HG03521 (cell line): Measurements from ENCODE around the gene NTRK2.

Experiments used
- ATAC-seq: cut with Tn5 transposase; IDR thresholded peaks from one replicate; pipeline ENCODE4 v1.9.1; 2021; ENCODE audit warnings: mild to moderate bottlenecking, moderate library complexity; ENCODE audit not compliant: unreplicated experiment

NTRK2 gene

DNA sequence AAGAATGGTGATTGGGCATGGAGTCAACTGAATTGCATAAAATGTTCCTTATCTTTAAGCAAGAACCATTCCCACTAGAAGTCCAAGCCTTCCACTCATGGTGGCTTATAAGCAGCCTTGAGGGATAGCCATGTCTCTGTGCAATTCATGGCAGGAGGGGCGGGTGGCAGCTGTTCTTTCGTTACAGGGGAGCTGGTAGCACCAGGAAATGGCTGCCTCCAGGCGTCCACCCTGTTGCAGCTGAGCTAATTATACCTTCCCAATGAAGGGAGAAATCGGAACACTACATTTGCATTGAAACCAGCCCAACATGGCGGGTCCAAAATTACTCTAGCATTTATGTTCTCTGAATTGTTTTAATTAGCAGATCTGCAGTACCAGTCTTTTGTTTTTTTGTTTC is 289.8 kb downstream of the NTRK2 start:
- ATAC-seq = no peak

- no peak for ATAC-seq
These were observed 297.6 kb downstream of the NTRK2 start for GRCh38 chr9:84966876-84967830.

DNA sequence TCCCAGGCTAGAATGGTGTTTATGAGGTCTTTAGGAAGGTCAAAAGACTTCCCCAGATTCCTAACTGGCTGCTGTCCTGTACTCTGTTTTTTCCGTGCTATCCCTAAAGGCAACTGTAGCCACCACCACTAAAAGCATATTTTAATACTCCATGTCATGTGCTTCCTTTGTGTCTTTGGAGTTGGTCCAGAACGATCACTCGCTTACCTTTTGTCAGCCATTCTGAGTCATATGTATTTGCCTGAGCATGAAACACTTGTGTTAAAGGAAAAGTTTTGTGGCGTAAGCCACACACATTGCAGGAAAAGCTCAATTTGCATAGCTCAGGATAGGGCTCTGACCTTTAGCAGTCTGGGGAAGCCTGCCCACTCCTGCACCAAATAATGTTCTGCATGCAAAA is 299.6 kb downstream of the NTRK2 start:
- no peak for ATAC-seq

- ATAC-seq = no peak
These were observed 300.2 kb downstream of the NTRK2 start for GRCh38 chr9:84969736-84970135.

DNA sequence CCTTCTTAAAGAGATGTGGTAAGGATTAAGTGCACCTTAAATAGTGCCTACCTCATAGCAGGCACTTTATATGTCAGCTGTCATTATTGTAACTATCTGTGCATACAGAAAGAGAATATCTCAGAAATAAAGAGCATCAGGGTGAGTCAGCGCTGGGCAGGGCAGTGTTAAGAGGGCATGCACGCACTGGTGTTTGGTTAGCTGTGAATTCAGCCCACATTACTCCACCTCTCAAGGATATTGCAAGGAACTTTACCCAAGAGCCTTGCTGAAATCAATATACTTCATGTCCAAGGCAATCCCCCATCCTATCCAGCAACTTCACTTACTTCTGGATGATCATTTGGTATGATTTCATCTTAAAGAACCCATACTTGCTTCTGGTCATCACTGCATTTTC is 300.9 kb downstream of the NTRK2 start:
- no peak for ATAC-seq

GRCh38 chr9:84971571-84971970 is 302.0 kb downstream of the NTRK2 start:
- no peak for ATAC-seq

GRCh38 chr9:84974258-84974657 is 304.7 kb downstream of the NTRK2 start:
- ATAC-seq = no peak

GRCh38 chr9:84974855-84975254 is 305.3 kb downstream of the NTRK2 start:
- no peak for ATAC-seq

- no peak for ATAC-seq
These were observed 306.4 kb downstream of the NTRK2 start for GRCh38 chr9:84975926-84976325.

DNA sequence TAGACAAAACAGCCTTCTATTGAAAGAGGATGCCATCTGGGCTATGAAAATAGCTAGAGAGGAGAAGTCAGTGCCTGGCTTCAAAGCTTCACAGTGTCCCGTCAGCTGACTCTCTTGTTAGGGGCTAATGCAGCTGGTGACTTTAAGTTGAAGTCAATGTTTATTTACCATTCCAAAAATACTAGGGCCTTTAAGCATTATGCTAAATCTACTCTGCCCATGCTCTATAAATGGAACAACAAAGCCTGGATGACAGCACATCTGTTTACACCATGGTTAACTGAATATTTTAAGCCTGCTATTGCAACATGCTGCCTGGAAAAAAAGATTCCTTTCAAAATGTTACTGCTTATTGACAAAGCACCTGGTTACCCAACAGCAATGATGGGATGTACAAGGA is 309.1 kb downstream of the NTRK2 start:
- ATAC-seq = no peak

- ATAC-seq = no peak
These were observed 314.2 kb downstream of the NTRK2 start for GRCh38 chr9:84983749-84984148.

- ATAC-seq = no peak
These were observed 319.1 kb downstream of the NTRK2 start for GRCh38 chr9:84988621-84989020.

DNA sequence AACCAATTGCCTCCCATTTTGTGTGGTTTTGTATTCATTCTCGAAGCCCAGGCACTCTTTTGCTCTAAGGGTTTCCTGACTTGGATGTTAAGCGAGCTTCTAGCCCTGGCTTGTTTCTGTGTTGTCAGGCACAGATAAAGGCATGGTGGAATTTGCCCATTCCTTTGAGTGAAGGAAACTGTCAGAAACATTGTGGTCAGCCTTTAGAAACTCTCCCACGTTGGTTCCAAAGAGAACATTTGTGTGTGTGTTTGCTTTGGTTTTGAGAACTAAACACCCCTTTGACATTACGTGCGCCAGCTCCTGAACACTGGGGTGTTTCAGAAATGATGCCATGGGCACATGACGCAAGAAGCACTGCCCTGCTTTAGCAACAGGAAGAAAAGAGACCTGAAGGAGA is 320.9 kb downstream of the NTRK2 start:
- ATAC-seq = no peak

GRCh38 chr9:84990850-84991513 is 321.5 kb downstream of the NTRK2 start:
- no peak for ATAC-seq

GRCh38 chr9:84991514-84991870 is 322.0 kb downstream of the NTRK2 start:
- ATAC-seq = no peak

DNA sequence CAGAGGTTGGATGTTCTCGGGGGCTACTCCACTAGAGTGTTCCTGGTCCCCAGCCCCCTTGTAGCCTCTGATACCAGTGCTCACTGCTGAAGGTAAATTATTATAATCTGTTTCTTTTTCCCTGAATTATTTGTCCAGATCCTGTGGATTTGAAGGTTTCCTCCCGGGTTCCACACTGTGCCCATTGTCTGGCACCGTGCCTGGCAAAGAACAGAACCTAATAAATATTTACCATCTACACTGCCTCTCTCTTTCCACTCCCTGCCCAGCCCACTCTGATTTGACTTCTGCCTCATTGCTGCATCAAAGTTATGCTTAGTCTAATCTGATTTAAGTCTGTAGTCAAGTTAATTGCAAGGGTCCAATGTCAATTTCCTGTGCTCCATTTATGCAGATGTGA is 322.9 kb downstream of the NTRK2 start:
- no peak for ATAC-seq

DNA sequence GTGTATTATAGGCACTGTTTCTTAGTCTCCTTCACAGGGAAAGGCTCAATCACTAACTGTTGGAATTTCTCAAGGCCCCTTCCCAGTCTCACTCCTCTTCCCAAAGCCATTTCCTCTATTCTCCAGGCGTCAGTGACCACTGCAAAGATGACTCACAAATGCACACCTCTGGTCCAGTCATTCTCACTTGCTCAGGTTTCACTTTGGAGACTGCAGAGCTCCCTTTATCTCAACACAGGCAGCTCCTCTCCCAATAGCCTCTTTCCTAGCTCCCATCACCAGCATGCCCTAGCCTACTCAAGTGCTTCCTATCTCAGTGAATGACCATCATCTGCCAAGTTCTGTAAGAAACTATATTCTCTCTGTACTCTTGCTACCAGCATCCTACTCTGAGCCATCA is 323.6 kb downstream of the NTRK2 start:
- no peak for ATAC-seq

DNA sequence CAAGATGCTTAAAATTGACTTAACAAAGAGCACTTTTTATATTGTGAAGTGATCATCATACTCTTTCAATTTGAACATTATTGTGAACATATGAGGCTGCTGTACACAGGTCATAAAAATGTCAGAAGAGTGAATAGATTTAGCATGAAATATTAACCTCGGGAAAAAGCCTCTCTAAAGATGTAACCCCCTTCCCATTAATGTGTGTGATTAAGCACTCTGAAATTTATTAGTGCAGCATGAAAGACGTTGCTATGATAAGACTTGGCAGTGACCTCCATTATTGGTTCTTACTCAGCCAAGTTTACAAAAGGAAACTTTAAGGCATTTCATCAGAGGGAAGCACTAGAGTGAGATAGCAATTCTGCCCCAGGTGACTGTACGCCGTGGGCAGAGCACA is 326.5 kb downstream of the NTRK2 start:
- ATAC-seq = no peak

GRCh38 chr9:84996716-84997115 is 327.2 kb downstream of the NTRK2 start:
- ATAC-seq = no peak

GRCh38 chr9:84997472-84997871 is 327.9 kb downstream of the NTRK2 start:
- ATAC-seq = no peak

DNA sequence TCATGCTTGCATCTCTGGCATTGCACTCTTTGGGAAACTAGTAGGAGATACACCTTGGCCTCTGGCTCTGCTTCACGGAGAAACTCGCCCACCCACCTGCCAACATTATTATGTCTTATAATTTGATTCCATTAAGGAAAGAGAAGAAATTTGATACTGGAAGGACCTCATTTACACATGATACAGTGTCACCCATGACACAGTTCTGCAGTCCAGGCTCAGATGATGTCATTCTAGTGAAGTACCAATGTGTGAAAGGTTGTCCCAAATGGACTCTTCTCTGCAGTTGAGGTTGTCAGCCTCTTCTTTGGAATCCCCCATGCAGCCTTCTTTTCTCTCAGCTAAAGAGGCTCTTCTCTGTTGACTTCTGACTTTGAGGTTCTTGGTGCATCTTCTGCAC is 329.1 kb downstream of the NTRK2 start:
- ATAC-seq = no peak

DNA sequence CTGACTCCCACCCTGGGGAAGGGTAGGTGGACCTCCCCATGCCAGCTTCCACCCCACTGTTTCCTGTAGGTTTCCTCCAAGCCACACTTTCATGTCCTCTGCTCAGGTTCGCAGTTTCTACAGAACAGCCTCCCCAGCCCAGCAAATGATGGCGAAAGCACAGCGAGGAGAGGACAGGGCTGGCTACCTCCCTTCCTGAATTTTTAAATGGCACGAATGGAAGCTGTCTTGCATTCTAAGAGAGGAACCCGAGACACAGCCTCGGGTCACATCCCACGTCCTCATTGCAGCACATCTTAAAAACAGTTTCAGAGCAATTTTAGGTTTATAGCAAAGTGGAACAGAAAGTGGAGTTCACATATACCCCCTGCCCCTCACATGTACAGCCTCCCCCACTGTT is 330.3 kb downstream of the NTRK2 start:
- ATAC-seq = no peak
